Activated CD4-positive, alpha-beta T cell treated with anti-CD3 and anti-CD28 coated beads, Interleukin-2, amount 50 U/mL, for 1 hour (primary cell): ENCODE results near the gene CCDC170.
"Not testable (repeated sequence)": the region's sequence is repeated elsewhere in the genome, so short reads cannot be mapped to it uniquely, and the experiment has no call there.

Source experiments
- DNase-seq: peaks from one replicate; pipeline ENCODE4 v3.0.0-alpha.2; 2020

Gene CCDC170

GRCh38 chr6:151494235-151494935, 568 bp downstream of the CCDC170 start:
- DNase-seq, result peak; percentile 10

DNA sequence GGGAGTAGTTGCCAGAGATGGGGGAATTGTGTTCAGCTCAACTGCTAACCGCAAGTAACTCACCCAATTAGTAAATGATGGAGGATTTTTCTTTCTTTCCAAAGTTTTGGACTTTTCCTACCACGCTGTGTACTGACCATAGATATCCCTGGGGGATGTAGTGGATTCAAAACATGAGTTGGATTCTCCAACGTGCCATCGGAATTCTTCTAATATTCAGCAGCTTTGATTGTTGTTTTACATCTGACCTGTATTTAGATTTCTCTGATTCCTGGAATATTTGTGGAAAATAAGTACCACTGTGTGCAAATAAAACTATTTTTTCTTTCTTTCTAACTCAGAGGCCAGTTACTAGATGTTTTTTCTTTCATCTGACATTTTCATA, 1.1 kb downstream of the CCDC170 start:
- DNase-seq, result no peak

GRCh38 chr6:151495380-151495779, 1.6 kb downstream of the CCDC170 start:
- no peak for DNase-seq

GRCh38 chr6:151497905-151498304, 4.1 kb downstream of the CCDC170 start:
- DNase-seq, result no peak

GRCh38 chr6:151498327-151498726, 4.5 kb downstream of the CCDC170 start:
- no peak for DNase-seq

GRCh38 chr6:151499551-151499950, 5.7 kb downstream of the CCDC170 start:
- no peak for DNase-seq

GRCh38 chr6:151501511-151502136, 7.8 kb downstream of the CCDC170 start:
- no peak for DNase-seq

- DNase-seq, result no peak
Measured at GRCh38 chr6:151502499-151502898, 8.7 kb downstream of the CCDC170 start.

GRCh38 chr6:151506761-151507160, 12.9 kb downstream of the CCDC170 start:
- no peak for DNase-seq

GRCh38 chr6:151509048-151509447, 15.2 kb downstream of the CCDC170 start:
- DNase-seq, result no peak

GRCh38 chr6:151512481-151512880, 18.7 kb downstream of the CCDC170 start:
- no peak for DNase-seq

- DNase-seq, result no peak
Measured at GRCh38 chr6:151514000-151514730, 20.3 kb downstream of the CCDC170 start.

- DNase-seq, result not testable (repeated sequence)
Measured at GRCh38 chr6:151518992-151519391, 25.2 kb downstream of the CCDC170 start.

DNA sequence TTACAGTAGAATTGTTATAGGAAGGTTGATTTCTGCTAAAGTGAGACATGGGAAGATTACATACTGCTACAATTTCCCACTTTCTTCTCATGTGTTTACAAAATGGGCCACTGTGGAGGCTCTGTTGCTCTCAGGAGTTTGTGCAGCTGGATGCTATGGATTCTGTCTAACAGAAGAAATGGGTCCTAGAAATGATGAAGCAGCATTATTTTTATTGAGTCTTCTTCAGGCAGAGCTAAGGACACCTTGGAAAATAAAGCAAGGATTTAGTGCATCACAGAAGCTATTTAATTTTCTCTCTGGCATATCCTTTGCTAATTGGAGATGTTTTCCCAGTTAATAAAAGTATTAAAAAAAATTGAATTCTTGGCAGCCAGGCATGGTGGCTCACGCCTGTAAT, 29.2 kb downstream of the CCDC170 start:
- DNase-seq, result no peak

GRCh38 chr6:151524059-151524458, 30.2 kb downstream of the CCDC170 start:
- no peak for DNase-seq

- DNase-seq, result no peak
Measured at GRCh38 chr6:151534576-151534975, 40.8 kb downstream of the CCDC170 start.

- DNase-seq, result no peak
Measured at GRCh38 chr6:151535476-151536187, 41.8 kb downstream of the CCDC170 start.

DNA sequence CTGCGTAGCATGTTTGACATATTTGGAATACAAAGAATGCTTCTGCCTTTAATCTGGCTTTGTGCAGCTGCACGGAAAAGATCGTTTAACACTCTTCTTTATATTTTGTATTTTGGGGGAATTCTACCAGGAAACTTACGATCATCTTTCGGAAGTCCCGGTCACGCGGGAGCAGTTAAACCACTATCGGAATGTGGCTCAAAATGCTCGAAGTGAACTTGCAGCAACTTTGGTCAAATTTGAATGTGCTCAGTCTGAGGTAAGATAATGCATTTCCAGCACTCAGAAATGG, 42.3 kb downstream of the CCDC170 start:
- no peak for DNase-seq

DNA sequence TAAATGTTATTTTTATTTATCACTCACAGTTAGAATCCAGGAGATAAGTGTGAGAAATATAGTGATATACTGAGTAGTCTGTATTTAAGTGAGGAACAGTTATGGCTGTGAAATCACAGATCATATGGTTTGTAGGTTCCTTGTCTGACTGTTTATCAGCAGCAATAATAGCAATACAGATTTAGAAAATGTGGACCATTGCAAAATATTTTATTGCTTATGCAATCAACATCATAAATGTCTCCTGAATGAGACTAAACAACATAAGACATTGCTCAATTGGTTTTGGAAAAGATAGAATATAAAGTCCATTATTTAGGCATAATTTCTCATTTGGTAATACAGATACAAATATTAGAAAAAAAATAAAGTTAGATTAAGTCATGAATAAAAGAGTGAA, 43.7 kb downstream of the CCDC170 start:
- DNase-seq, result no peak

GRCh38 chr6:151539506-151540268, 45.9 kb downstream of the CCDC170 start:
- DNase-seq, result no peak

- no peak for DNase-seq
Measured at GRCh38 chr6:151544453-151544852, 50.6 kb downstream of the CCDC170 start.

- not testable (repeated sequence) for DNase-seq
Measured at GRCh38 chr6:151544884-151545283, 51.1 kb downstream of the CCDC170 start.
